Measurements from ENCODE around the gene LANCL3. TPM values are rescaled to one million over a fixed set of nuclear protein-coding genes. Genes with fewer than 3 reads are reported as not detected.

The LANCL3 gene
- total RNA-seq, 2 experiments from 2014 or later: 0.04 TPM; not detected in 1

- no peak overlapping the region for H3K27ac ChIP-seq (ENCODE audit: low read depth, low read length, poor library complexity, severe bottlenecking)
- no peak overlapping the region for H3K4me2 ChIP-seq (ENCODE audit: low read length)
- H3K9me3 ChIP-seq (ENCODE audit: low read length): no peaks in the 10 kb centered on the region
- no peaks in the 10 kb centered on the region for H4K20me1 ChIP-seq (ENCODE audit: insufficient read depth, low read length)
- H3K4me1 ChIP-seq (ENCODE audit: insufficient read depth, low read length, poor library complexity, severe bottlenecking): no peaks in the 10 kb centered on the region
- no peak for DNase-seq (ENCODE audit: low spot score)
- H3K36me3 ChIP-seq (ENCODE audit: insufficient read depth, low read length): no peaks in the 10 kb centered on the region
- POLR2A ChIA-PET: no interaction called here
- TF ChIP-seq CTCF (conservative IDR thresholded peaks at IDR 0.05; ENCODE audit: low read length) (no peak), EZH2phosphoT487 (IDR thresholded peaks at IDR 0.05; ENCODE audit: borderline replicate concordance, low read depth, low read length) (no peak)
- H3K4me3 ChIP-seq (ENCODE audit: low read depth, low read length, poor library complexity, severe bottlenecking): no peak overlapping the region
- intact Hi-C loops (cut with micrococcal nuclease; ENCODE audit: unreplicated experiment): no loop called here
- no TSS peak for BruUV-seq (replicated peaks)
- no peak overlapping the region for H2AFZ ChIP-seq (ENCODE audit: low read length)
- no peaks in the 10 kb centered on the region for H3K9me2 ChIP-seq (ENCODE audit: insufficient read depth, low read length)
- no peaks in the 10 kb centered on the region for H3K79me2 ChIP-seq (ENCODE audit: insufficient read depth, low read depth, low read length)
- CTCF ChIA-PET (ENCODE audit: unreplicated experiment): no interaction called here
Measured at GRCh38 chrX:37678574-37678973, 107.1 kb downstream of the LANCL3 start.

GRCh38 chrX:37679230-37679629 is 107.8 kb downstream of the LANCL3 start:
- H3K4me3 ChIP-seq (ENCODE audit: low read depth, low read length, poor library complexity, severe bottlenecking): no peak overlapping the region
- H3K27ac ChIP-seq (ENCODE audit: low read depth, low read length, poor library complexity, severe bottlenecking): no peak overlapping the region
- intact Hi-C loops (cut with micrococcal nuclease; ENCODE audit: unreplicated experiment): no loop called here
- BruUV-seq (replicated peaks): no TSS peak
- H3K9me2 ChIP-seq (ENCODE audit: insufficient read depth, low read length): no peaks in the 10 kb centered on the region
- TF ChIP-seq EZH2phosphoT487 (IDR thresholded peaks at IDR 0.05; ENCODE audit: borderline replicate concordance, low read depth, low read length) (no peak), CTCF (conservative IDR thresholded peaks at IDR 0.05; ENCODE audit: low read length) (no peak)
- ChIA-PET POLR2A (no interaction called here), CTCF (ENCODE audit: unreplicated experiment) (no interaction called here)
- DNase-seq (ENCODE audit: low spot score): no peak
- no peak overlapping the region for H3K4me2 ChIP-seq (ENCODE audit: low read length)
- H4K20me1 ChIP-seq (ENCODE audit: insufficient read depth, low read length): no peaks in the 10 kb centered on the region
- H2AFZ ChIP-seq (ENCODE audit: low read length): no peak overlapping the region
- no peaks in the 10 kb centered on the region for H3K9me3 ChIP-seq (ENCODE audit: low read length)
- no peaks in the 10 kb centered on the region for H3K79me2 ChIP-seq (ENCODE audit: insufficient read depth, low read depth, low read length)
- no peaks in the 10 kb centered on the region for H3K4me1 ChIP-seq (ENCODE audit: insufficient read depth, low read length, poor library complexity, severe bottlenecking)
- no peaks in the 10 kb centered on the region for H3K36me3 ChIP-seq (ENCODE audit: insufficient read depth, low read length)

GRCh38 chrX:37679888-37680287 is 108.4 kb downstream of the LANCL3 start:
- no peaks in the 10 kb centered on the region for H3K4me1 ChIP-seq (ENCODE audit: insufficient read depth, low read length, poor library complexity, severe bottlenecking)
- H4K20me1 ChIP-seq (ENCODE audit: insufficient read depth, low read length): no peaks in the 10 kb centered on the region
- no peaks in the 10 kb centered on the region for H3K9me2 ChIP-seq (ENCODE audit: insufficient read depth, low read length)
- no peak for DNase-seq (ENCODE audit: low spot score)
- H3K4me2 ChIP-seq (ENCODE audit: low read length): no peak overlapping the region
- intact Hi-C loops (cut with micrococcal nuclease; ENCODE audit: unreplicated experiment): no loop called here
- no peaks in the 10 kb centered on the region for H3K79me2 ChIP-seq (ENCODE audit: insufficient read depth, low read depth, low read length)
- POLR2A ChIA-PET: no interaction called here
- no peaks in the 10 kb centered on the region for H3K36me3 ChIP-seq (ENCODE audit: insufficient read depth, low read length)
- no peak overlapping the region for H3K27ac ChIP-seq (ENCODE audit: low read depth, low read length, poor library complexity, severe bottlenecking)
- H2AFZ ChIP-seq (ENCODE audit: low read length): no peak overlapping the region
- no peak for TF ChIP-seq CTCF (conservative IDR thresholded peaks at IDR 0.05; ENCODE audit: low read length)
- no peak for TF ChIP-seq EZH2phosphoT487 (IDR thresholded peaks at IDR 0.05; ENCODE audit: borderline replicate concordance, low read depth, low read length)
- CTCF ChIA-PET (ENCODE audit: unreplicated experiment): no interaction called here
- BruUV-seq (replicated peaks): no TSS peak
- H3K4me3 ChIP-seq (ENCODE audit: low read depth, low read length, poor library complexity, severe bottlenecking): no peak overlapping the region
- no peaks in the 10 kb centered on the region for H3K9me3 ChIP-seq (ENCODE audit: low read length)

Data from OCI-LY7 (cell line).